Measurements from ENCODE around the gene MFSD6L.

Gene MFSD6L

DNA sequence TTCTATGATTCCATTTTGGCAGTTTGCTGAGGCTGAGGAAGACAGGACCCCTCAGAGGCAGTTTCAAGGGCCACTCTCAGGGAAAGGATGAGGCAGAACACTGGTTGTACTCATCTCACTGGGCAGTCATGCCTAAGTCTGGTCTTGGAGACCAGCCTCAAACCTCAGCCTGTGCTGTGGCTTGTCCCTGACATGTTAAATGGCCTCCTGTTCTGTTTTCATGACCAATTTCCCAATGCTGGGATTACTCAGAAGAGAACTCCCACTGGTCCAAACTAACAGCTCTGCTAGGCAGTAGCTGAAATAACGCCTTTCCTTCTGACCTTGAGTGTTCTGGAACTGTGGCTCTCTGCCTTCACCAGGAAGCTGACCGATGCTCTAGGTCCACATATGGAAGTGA is 32.4 kb downstream of the MFSD6L start:
- Histone ChIP-seq H3K9me3 (ENCODE audit: control insufficient read depth in 1 of 2, low read length in 2 of 2) (no peaks in the 10 kb centered on the region), H3K4me1 (ENCODE audit: control insufficient read depth in 1 of 2, insufficient read depth in 2 of 2, low read length in 2 of 2) (no peaks in the 10 kb centered on the region), H3K36me3 (ENCODE audit: control insufficient read depth in 1 of 2, insufficient read depth in 2 of 2, low read length in 2 of 2) (no peaks in the 10 kb centered on the region), H3K9ac (ENCODE audit: low read depth in 1 of 2, low read length in 2 of 2) (no peak overlapping the region), H3K27ac (ENCODE audit: low read depth, low read length) (no peak overlapping the region), H3K27me3 (ENCODE audit: control insufficient read depth in 1 of 2, insufficient read depth in 2 of 2, low read length in 2 of 2) (no peaks in the 10 kb centered on the region), H3K4me3 (ENCODE audit: low read depth in 1 of 2, low read length in 2 of 2) (no peak overlapping the region)

DNA sequence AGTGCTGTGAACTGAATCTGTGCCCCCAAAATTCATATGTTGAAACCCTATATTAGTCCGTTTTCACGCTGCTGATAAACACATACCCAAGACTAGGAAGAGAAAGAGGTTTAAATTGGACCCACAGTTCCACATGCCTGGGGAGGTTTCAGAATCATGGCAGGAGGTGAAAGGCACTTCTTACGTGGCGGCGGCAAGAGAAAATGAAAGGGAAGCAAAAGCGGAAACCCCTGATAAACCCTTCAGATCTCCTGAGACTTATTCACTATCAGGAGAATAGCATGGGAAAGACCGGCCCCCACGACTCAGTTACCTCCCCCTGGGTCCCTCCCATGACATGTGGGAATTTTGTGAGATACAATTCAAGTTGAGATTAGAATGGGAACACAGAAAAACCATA is 37.2 kb downstream of the MFSD6L start:
- Histone ChIP-seq H3K27ac (ENCODE audit: low read depth, low read length) (no peak overlapping the region), H3K27me3 (ENCODE audit: control insufficient read depth in 1 of 2, insufficient read depth in 2 of 2, low read length in 2 of 2) (peaks cover 0 to 4% of the 10 kb centered on the region in 2 donors), H3K9ac (ENCODE audit: low read depth in 1 of 2, low read length in 2 of 2) (no peak overlapping the region), H3K4me3 (ENCODE audit: low read depth in 1 of 2, low read length in 2 of 2) (no peak overlapping the region), H3K4me1 (ENCODE audit: control insufficient read depth in 1 of 2, insufficient read depth in 2 of 2, low read length in 2 of 2) (no peaks in the 10 kb centered on the region), H3K36me3 (ENCODE audit: control insufficient read depth in 1 of 2, insufficient read depth in 2 of 2, low read length in 2 of 2) (no peaks in the 10 kb centered on the region), H3K9me3 (ENCODE audit: control insufficient read depth in 1 of 2, low read length in 2 of 2) (no peaks in the 10 kb centered on the region)

GRCh38 chr17:8758137-8758596 is 41.0 kb downstream of the MFSD6L start, which contains the start of gene SPDYE4:
SPDYE4 (minus strand) TSS chr17:8758546; CDS start chr17:8758382, 164 bp downstream.
- H3K4me3 ChIP-seq (ENCODE audit: low read depth in 1 of 2, low read length in 2 of 2), result no peak within 1 kb of the TSS
- no peaks in the 10 kb centered on the region for H3K4me1 ChIP-seq (ENCODE audit: control insufficient read depth in 1 of 2, insufficient read depth in 2 of 2, low read length in 2 of 2)
- H3K27ac ChIP-seq (ENCODE audit: low read depth, low read length), result no peak within 1 kb of the TSS
- H3K27me3 ChIP-seq (ENCODE audit: control insufficient read depth in 1 of 2, insufficient read depth in 2 of 2, low read length in 2 of 2), result peaks cover 0 to 4% of the 10 kb centered on the region in 2 donors
- H3K9me3 ChIP-seq (ENCODE audit: control insufficient read depth in 1 of 2, low read length in 2 of 2), result no peaks in the 10 kb centered on the region
- no peaks in the 10 kb centered on the region for H3K36me3 ChIP-seq (ENCODE audit: control insufficient read depth in 1 of 2, insufficient read depth in 2 of 2, low read length in 2 of 2)
- no peak within 1 kb of the TSS for H3K9ac ChIP-seq (ENCODE audit: low read depth in 1 of 2, low read length in 2 of 2)

GRCh38 chr17:8757189-8757588 is 42.0 kb downstream of the MFSD6L start:
- H3K4me3 ChIP-seq (ENCODE audit: low read depth in 1 of 2, low read length in 2 of 2), result no peak overlapping the region
- no peak overlapping the region for H3K9ac ChIP-seq (ENCODE audit: low read depth in 1 of 2, low read length in 2 of 2)
- H3K36me3 ChIP-seq (ENCODE audit: control insufficient read depth in 1 of 2, insufficient read depth in 2 of 2, low read length in 2 of 2), result no peaks in the 10 kb centered on the region
- H3K27me3 ChIP-seq (ENCODE audit: control insufficient read depth in 1 of 2, insufficient read depth in 2 of 2, low read length in 2 of 2), result peaks cover 0 to 4% of the 10 kb centered on the region in 2 donors
- no peak overlapping the region for H3K27ac ChIP-seq (ENCODE audit: low read depth, low read length)
- no peaks in the 10 kb centered on the region for H3K4me1 ChIP-seq (ENCODE audit: control insufficient read depth in 1 of 2, insufficient read depth in 2 of 2, low read length in 2 of 2)
- no peaks in the 10 kb centered on the region for H3K9me3 ChIP-seq (ENCODE audit: control insufficient read depth in 1 of 2, low read length in 2 of 2)

GRCh38 chr17:8755590-8756255 is 43.4 kb downstream of the MFSD6L start:
- Histone ChIP-seq H3K9me3 (ENCODE audit: control insufficient read depth in 1 of 2, low read length in 2 of 2) (no peaks in the 10 kb centered on the region), H3K36me3 (ENCODE audit: control insufficient read depth in 1 of 2, insufficient read depth in 2 of 2, low read length in 2 of 2) (no peaks in the 10 kb centered on the region), H3K27me3 (ENCODE audit: control insufficient read depth in 1 of 2, insufficient read depth in 2 of 2, low read length in 2 of 2) (peaks cover 0 to 4% of the 10 kb centered on the region in 2 donors), H3K4me1 (ENCODE audit: control insufficient read depth in 1 of 2, insufficient read depth in 2 of 2, low read length in 2 of 2) (no peaks in the 10 kb centered on the region), H3K4me3 (ENCODE audit: low read depth in 1 of 2, low read length in 2 of 2) (no peak overlapping the region), H3K27ac (ENCODE audit: low read depth, low read length) (no peak overlapping the region), H3K9ac (ENCODE audit: low read depth in 1 of 2, low read length in 2 of 2) (no peak overlapping the region)

GRCh38 chr17:8754890-8755289 is 44.3 kb downstream of the MFSD6L start:
- no peaks in the 10 kb centered on the region for H3K9me3 ChIP-seq (ENCODE audit: control insufficient read depth in 1 of 2, low read length in 2 of 2)
- no peak overlapping the region for H3K9ac ChIP-seq (ENCODE audit: low read depth in 1 of 2, low read length in 2 of 2)
- no peak overlapping the region for H3K4me3 ChIP-seq (ENCODE audit: low read depth in 1 of 2, low read length in 2 of 2)
- H3K36me3 ChIP-seq (ENCODE audit: control insufficient read depth in 1 of 2, insufficient read depth in 2 of 2, low read length in 2 of 2), result no peaks in the 10 kb centered on the region
- H3K27me3 ChIP-seq (ENCODE audit: control insufficient read depth in 1 of 2, insufficient read depth in 2 of 2, low read length in 2 of 2), result peaks cover 0 to 4% of the 10 kb centered on the region in 2 donors
- H3K27ac ChIP-seq (ENCODE audit: low read depth, low read length), result no peak overlapping the region
- no peaks in the 10 kb centered on the region for H3K4me1 ChIP-seq (ENCODE audit: control insufficient read depth in 1 of 2, insufficient read depth in 2 of 2, low read length in 2 of 2)

DNA sequence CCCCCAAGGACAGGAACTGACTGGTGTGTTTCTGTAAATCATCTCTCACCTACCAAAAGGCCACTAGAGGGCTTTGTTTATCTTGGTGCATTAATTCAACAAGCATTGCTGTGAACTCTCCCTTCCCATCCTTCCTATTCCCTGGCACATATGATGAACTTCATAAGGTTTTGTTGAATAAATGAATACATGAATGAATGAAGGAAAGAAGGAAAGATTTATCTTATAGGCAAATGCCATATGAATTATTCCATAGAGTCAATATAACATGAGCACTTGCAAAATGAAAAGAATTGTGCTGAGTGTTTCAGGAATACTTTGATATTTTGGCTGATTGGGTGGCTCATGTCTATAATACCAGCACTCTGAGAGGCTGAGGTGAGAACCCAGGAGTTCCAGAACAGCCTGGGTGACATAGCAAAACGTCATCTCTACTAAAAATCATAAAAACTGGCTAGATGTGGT is 45.2 kb downstream of the MFSD6L start:
- Histone ChIP-seq H3K9ac (ENCODE audit: low read depth in 1 of 2, low read length in 2 of 2) (no peak overlapping the region), H3K4me1 (ENCODE audit: control insufficient read depth in 1 of 2, insufficient read depth in 2 of 2, low read length in 2 of 2) (no peaks in the 10 kb centered on the region), H3K27ac (ENCODE audit: low read depth, low read length) (no peak overlapping the region), H3K4me3 (ENCODE audit: low read depth in 1 of 2, low read length in 2 of 2) (no peak overlapping the region), H3K27me3 (ENCODE audit: control insufficient read depth in 1 of 2, insufficient read depth in 2 of 2, low read length in 2 of 2) (peaks cover 0 to 4% of the 10 kb centered on the region in 2 donors), H3K36me3 (ENCODE audit: control insufficient read depth in 1 of 2, insufficient read depth in 2 of 2, low read length in 2 of 2) (no peaks in the 10 kb centered on the region), H3K9me3 (ENCODE audit: control insufficient read depth in 1 of 2, low read length in 2 of 2) (no peaks in the 10 kb centered on the region)

DNA sequence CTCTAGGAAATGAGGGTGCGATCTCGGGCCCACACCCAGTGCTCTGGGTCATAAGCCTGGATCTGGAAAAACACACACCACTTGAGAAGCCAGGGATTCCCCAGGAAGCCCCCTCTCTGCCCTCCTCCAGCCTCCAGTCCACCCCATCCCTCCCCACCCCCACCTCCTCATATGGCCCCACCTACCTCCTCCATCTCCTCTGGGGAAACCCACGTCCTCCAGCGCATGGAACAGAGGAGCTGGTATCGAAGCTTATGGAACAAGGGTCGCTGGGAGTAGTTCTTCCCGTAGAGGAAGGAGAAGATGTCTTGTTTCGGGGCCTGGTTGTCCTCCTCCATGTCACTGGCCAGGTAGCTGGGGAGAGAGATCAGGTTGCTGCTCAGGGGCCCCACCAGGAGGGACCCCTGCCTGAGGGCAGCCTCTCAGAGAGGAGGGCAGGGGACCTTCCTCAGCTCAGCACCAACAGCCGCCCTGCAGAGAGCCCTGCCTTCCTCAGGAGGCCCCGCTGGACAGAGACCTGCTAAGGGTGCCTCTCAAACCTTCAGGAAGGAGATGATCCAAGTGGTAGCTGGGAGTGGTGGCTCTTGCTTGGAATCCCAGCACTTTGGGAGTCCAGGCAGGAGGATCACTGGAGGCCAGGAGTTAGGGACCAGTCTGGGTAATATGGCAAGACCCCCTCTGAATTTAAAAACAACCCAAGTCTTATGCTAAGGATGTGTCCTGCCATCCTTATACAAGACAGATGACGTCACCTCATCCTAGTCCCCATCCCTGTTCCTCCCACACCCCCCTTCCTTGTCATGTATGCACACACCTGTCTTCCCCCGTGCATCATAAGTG is 45.8 kb downstream of the MFSD6L start:
- Histone ChIP-seq H3K9ac (ENCODE audit: low read depth in 1 of 2, low read length in 2 of 2) (no peak overlapping the region), H3K27ac (ENCODE audit: low read depth, low read length) (no peak overlapping the region), H3K4me1 (ENCODE audit: control insufficient read depth in 1 of 2, insufficient read depth in 2 of 2, low read length in 2 of 2) (no peaks in the 10 kb centered on the region), H3K27me3 (ENCODE audit: control insufficient read depth in 1 of 2, insufficient read depth in 2 of 2, low read length in 2 of 2) (peaks cover 0 to under 1% of the 10 kb centered on the region in 2 donors), H3K4me3 (ENCODE audit: low read depth in 1 of 2, low read length in 2 of 2) (no peak overlapping the region), H3K9me3 (ENCODE audit: control insufficient read depth in 1 of 2, low read length in 2 of 2) (no peaks in the 10 kb centered on the region), H3K36me3 (ENCODE audit: control insufficient read depth in 1 of 2, insufficient read depth in 2 of 2, low read length in 2 of 2) (no peaks in the 10 kb centered on the region)

GRCh38 chr17:8749616-8750015 is 49.5 kb downstream of the MFSD6L start:
- no peaks in the 10 kb centered on the region for H3K9me3 ChIP-seq (ENCODE audit: control insufficient read depth in 1 of 2, low read length in 2 of 2)

GRCh38 chr17:8747742-8748141 is 51.4 kb downstream of the MFSD6L start:
- Histone ChIP-seq H3K27ac (ENCODE audit: low read depth, low read length) (no peak overlapping the region), H3K4me1 (ENCODE audit: control insufficient read depth in 1 of 2, insufficient read depth in 2 of 2, low read length in 2 of 2) (peaks cover 5 to 6% of the 10 kb centered on the region in 2 donors), H3K27me3 (ENCODE audit: control insufficient read depth in 1 of 2, insufficient read depth in 2 of 2, low read length in 2 of 2) (no peaks in the 10 kb centered on the region)

More at GRCh38 chr17:8749616-8750015, 49.5 kb downstream of the MFSD6L start:
- no peak overlapping the region for H3K27ac ChIP-seq (ENCODE audit: low read depth, low read length)
- H3K4me1 ChIP-seq (ENCODE audit: control insufficient read depth in 1 of 2, insufficient read depth in 2 of 2, low read length in 2 of 2), result peaks cover 5 to 6% of the 10 kb centered on the region in 2 donors
- no peaks in the 10 kb centered on the region for H3K27me3 ChIP-seq (ENCODE audit: control insufficient read depth in 1 of 2, insufficient read depth in 2 of 2, low read length in 2 of 2)
- no peak overlapping the region for H3K4me3 ChIP-seq (ENCODE audit: low read depth in 1 of 2, low read length in 2 of 2)
- no peak overlapping the region for H3K9ac ChIP-seq (ENCODE audit: low read depth in 1 of 2, low read length in 2 of 2)
- no peaks in the 10 kb centered on the region for H3K36me3 ChIP-seq (ENCODE audit: control insufficient read depth in 1 of 2, insufficient read depth in 2 of 2, low read length in 2 of 2)

More at GRCh38 chr17:8747742-8748141, 51.4 kb downstream of the MFSD6L start:
- Histone ChIP-seq H3K9ac (ENCODE audit: low read depth in 1 of 2, low read length in 2 of 2) (no peak overlapping the region), H3K9me3 (ENCODE audit: control insufficient read depth in 1 of 2, low read length in 2 of 2) (no peaks in the 10 kb centered on the region), H3K36me3 (ENCODE audit: control insufficient read depth in 1 of 2, insufficient read depth in 2 of 2, low read length in 2 of 2) (no peaks in the 10 kb centered on the region), H3K4me3 (ENCODE audit: low read depth in 1 of 2, low read length in 2 of 2) (no peak overlapping the region)

Measured in duodenal mucosa (tissue), 2 donors.